K562 (cell line): ENCODE measurements around the gene TBC1D25.
A peak's percentile ranks its signal among the peaks of the same experiment; 100 is the strongest.

Experiments used
- ATF7 ChIP-seq: fragments of 450-650 bp; IDR thresholded peaks from 2 replicates; pipeline ENCODE4 v1.7.1; 2014; ENCODE audit warnings: mild to moderate bottlenecking, moderate library complexity
- BRF1 ChIP-seq: IDR thresholded peaks from 3 replicates; pipeline ENCODE4 v1.6.1; 2011; ENCODE audit warnings: borderline replicate concordance, mild to moderate bottlenecking; ENCODE audit not compliant: insufficient read length; ENCODE audit errors: extremely low read depth
- KDM4B ChIP-seq, 2 experiments: fragments of 450-650 bp in 1 of 2; sonication (generic) in 1 of 2; IDR thresholded peaks; 2 replicates each; pipeline ENCODE4 v1.6.1; 2016 to 2017; ENCODE audit warnings: borderline replicate concordance in 2 of 2, antibody characterized with exemption in 1 of 2, low read depth in 1 of 2, mild to moderate bottlenecking in 1 of 2
- POLR2AphosphoS5 ChIP-seq: IDR thresholded peaks from 2 replicates; pipeline ENCODE4 v1.6.1; 2011; ENCODE audit warnings: mild to moderate bottlenecking, low read depth, low read length, moderate library complexity; ENCODE audit not compliant: control insufficient read depth, insufficient read depth
- RCOR1 ChIP-seq, 2 experiments: IDR thresholded peaks; 2 replicates each; pipeline ENCODE4 v1.6.1; 2012; ENCODE audit warnings: low read depth in 2 of 2, low read length in 2 of 2, borderline replicate concordance in 1 of 2, improper control_type of control experiment in 1 of 2
- RHOXF2B ChIP-seq: fragments of 250-450 bp; sonication (Bioruptor Pico); conservative IDR thresholded peaks from 2 replicates; pipeline ENCODE4 v1.5.1; 2021
- TAF1 ChIP-seq: IDR thresholded peaks from 2 replicates; pipeline ENCODE4 v1.6.1; 2011; ENCODE audit warnings: mild to moderate bottlenecking, low read length, moderate library complexity; ENCODE audit not compliant: insufficient read depth, control insufficient read depth, severe bottlenecking; ENCODE audit errors: extremely low read depth
- ZNF780A ChIP-seq: fragments of 250-450 bp; sonication (Bioruptor Pico); IDR thresholded peaks from 2 replicates; pipeline ENCODE4 v1.5.0; 2021; ENCODE audit warnings: mild to moderate bottlenecking
- TF ChIP-seq, protein P1 (sequence below), 2 experiments: fragments of 450-650 bp in 1 of 2; sonication (generic) in 1 of 2; formaldehyde crosslinking in 1 of 2; IDR thresholded peaks; 2 replicates each; pipeline versions ENCODE4 v1.7.1 to v1.9.0; 2016 to 2022; ENCODE audit warnings: inconsistent platforms in 1 of 2, mild to moderate bottlenecking in 1 of 2, missing genetic modification reagents in 1 of 2

DNA sequence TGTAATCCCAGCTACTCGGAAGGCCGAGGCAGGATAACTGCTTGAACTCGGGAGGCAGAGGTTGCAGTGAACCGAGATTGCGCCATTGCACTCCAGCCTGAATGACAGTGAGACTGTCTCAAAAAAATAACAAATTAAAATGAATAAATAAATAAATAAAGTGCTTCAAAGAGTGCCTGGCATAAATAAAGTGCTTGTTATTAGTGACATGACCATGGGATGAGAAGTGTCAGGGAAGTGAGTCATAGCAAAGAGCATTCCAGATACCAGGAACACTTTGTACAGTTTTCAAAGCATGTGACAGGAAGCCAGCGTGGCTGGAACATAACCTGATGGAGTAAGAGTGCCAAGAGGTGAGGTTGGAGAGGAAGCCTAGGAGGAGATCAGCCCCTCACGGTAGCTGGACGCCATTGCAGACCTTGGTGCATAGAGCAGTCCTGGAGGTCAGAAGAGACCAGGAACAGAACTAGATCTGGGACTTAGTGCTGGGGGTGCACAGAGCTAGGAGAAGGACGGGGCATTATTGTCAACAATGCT lies 51.8 kb downstream of the TBC1D25 start:
- TF ChIP-seq BRF1 = no peak
- no peak for TF ChIP-seq TAF1
- no peak for TF ChIP-seq RHOXF2B (CRISPR knock-in tag)
- TF ChIP-seq, protein P1, sequence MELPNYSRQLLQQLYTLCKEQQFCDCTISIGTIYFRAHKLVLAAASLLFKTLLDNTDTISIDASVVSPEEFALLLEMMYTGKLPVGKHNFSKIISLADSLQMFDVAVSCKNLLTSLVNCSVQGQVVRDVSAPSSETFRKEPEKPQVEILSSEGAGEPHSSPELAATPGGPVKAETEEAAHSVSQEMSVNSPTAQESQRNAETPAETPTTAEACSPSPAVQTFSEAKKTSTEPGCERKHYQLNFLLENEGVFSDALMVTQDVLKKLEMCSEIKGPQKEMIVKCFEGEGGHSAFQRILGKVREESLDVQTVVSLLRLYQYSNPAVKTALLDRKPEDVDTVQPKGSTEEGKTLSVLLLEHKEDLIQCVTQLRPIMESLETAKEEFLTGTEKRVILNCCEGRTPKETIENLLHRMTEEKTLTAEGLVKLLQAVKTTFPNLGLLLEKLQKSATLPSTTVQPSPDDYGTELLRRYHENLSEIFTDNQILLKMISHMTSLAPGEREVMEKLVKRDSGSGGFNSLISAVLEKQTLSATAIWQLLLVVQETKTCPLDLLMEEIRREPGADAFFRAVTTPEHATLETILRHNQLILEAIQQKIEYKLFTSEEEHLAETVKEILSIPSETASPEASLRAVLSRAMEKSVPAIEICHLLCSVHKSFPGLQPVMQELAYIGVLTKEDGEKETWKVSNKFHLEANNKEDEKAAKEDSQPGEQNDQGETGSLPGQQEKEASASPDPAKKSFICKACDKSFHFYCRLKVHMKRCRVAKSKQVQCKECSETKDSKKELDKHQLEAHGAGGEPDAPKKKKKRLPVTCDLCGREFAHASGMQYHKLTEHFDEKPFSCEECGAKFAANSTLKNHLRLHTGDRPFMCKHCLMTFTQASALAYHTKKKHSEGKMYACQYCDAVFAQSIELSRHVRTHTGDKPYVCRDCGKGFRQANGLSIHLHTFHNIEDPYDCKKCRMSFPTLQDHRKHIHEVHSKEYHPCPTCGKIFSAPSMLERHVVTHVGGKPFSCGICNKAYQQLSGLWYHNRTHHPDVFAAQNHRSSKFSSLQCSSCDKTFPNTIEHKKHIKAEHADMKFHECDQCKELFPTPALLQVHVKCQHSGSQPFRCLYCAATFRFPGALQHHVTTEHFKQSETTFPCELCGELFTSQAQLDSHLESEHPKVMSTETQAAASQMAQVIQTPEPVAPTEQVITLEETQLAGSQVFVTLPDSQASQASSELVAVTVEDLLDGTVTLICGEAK (IDR thresholded peaks at IDR 0.05) = 0 out of 2 replicates have a peak, but pooled peaks have one; percentile 37
- TF ChIP-seq, protein P1 (CRISPR knock-in tag; IDR thresholded peaks at IDR 0.05) = no peak
- 0 out of 2 replicates have a peak, but pooled peaks have one; percentile 21 for TF ChIP-seq ATF7
- TF ChIP-seq RCOR1 (IDR thresholded peaks at IDR 0.05; ENCODE audit: borderline replicate concordance in 1 of 2, low read depth in 2 of 2, low read length in 2 of 2) = no peak
- TF ChIP-seq KDM4B (IDR thresholded peaks at IDR 0.05; ENCODE audit: borderline replicate concordance in 2 of 2, low read depth in 1 of 2) = no peak
- no peak for TF ChIP-seq POLR2AphosphoS5
- TF ChIP-seq ZNF780A (CRISPR knock-in tag) = no peak
